Stomach (tissue), 9 donors: ENCODE measurements around the gene PNMA8B. TPM values are rescaled to one million over a fixed set of nuclear protein-coding genes. Genes with fewer than 3 reads are reported as not detected.
A peak's percentile ranks its signal among the peaks of the same experiment; 100 is the strongest.

ENCODE experiments used
- DNase-seq, 2 donors: peaks; one replicate each; pipeline versions ENCODE4 v3.0.0 to v3.0.0-alpha.2; 2013 to 2019
- H3K27ac ChIP-seq, 5 donors: fragments of 200-600 bp in 4 of 5; sonication (generic) in 4 of 5; one replicate each; pipeline ENCODE4 v1.5.1; 2013 to 2019; ENCODE audit warnings: mild to moderate bottlenecking in 1 of 5, moderate library complexity in 1 of 5
- H3K27me3 ChIP-seq, 3 donors: fragments of 200-600 bp; sonication (generic); one replicate each; pipeline ENCODE4 v1.5.1; 2017 to 2019; ENCODE audit warnings: mixed run types in 1 of 3
- H3K36me3 ChIP-seq, 4 donors: fragments of 200-600 bp; sonication (generic); 1 replicate in 3 of 4; 2 replicates in 1 of 4; pipeline ENCODE4 v1.5.1; 2016 to 2019
- H3K4me1 ChIP-seq, 4 donors: fragments of 200-600 bp; sonication (generic); one replicate each; pipeline ENCODE4 v1.5.1; 2016 to 2019
- H3K4me3 ChIP-seq, 4 donors: fragments of 200-600 bp; sonication (generic) in 3 of 4; one replicate each; pipeline ENCODE4 v1.5.1; 2016 to 2019; ENCODE audit warnings: mild to moderate bottlenecking in 1 of 4
- H3K9me3 ChIP-seq, 4 donors: fragments of 200-600 bp; sonication (generic); one replicate each; pipeline ENCODE4 v1.5.1; 2016 to 2019
- EP300 ChIP-seq: sonication (generic); formaldehyde crosslinking; IDR thresholded peaks from one replicate; pipeline ENCODE4 v1.6.1; 2017; ENCODE audit warnings: antibody characterized with exemption
- POLR2A ChIP-seq, 4 donors: fragments of 450-650 bp; IDR thresholded peaks; one replicate each; pipeline ENCODE4 v1.6.1; 2016; ENCODE audit warnings: antibody characterized with exemption in 4 of 4, control low read depth in 2 of 4, mild to moderate bottlenecking in 1 of 4, moderate library complexity in 1 of 4
- POLR2AphosphoS5 ChIP-seq, 3 donors: sonication (generic); formaldehyde crosslinking; IDR thresholded peaks; one replicate each; pipeline ENCODE4 v1.6.1; 2016; ENCODE audit warnings: antibody characterized with exemption in 3 of 3
- WGBS, 5 donors: extraction: QIAGEN DNeasy Blood & Tissue Kit in 3 of 5; methylation state at CpG; one replicate each; pipeline versions ENCODE4 v1.1.5 to v1.1.7; 2013 to 2018; 5-methylcytosine and 5-hydroxymethylcytosine counted together
- intact Hi-C: fragments of 100-400 bp; cut with DNase I; formaldehyde crosslinking; loops from one replicate; pipeline ENCODE4 v1.15.1; 2023; ENCODE audit warnings: low total_unique reads
- polyA plus RNA-seq, 3 donors: library from polyadenylated mRNA; stranded (reverse); fragments of 200-250 nt; gene quantifications; one replicate each; pipeline ENCODE4 v1.2.3, GENCODE V29; 2013
- total RNA-seq, 5 donors: library from RNA; depleted of rRNA; stranded (reverse); fragments of >200 nt; gene quantifications; one replicate each; pipeline versions ENCODE4 v1.1.0 to v1.2.3, GENCODE V29; 2014 to 2016
- TF ChIP-seq, protein P1 (sequence below), 7 experiments: fragments of 450-650 bp in 4 of 7; fragments of 200-600 bp in 3 of 7; sonication (generic) in 3 of 7; IDR thresholded peaks; one replicate each; pipeline ENCODE4 v1.5.1; 2016 to 2019; ENCODE audit warnings: antibody characterized with exemption in 7 of 7, control low read depth in 2 of 7, mild to moderate bottlenecking in 1 of 7
- donor health status: healthy with polysubstance abuse.
- donor health status: Bipolar disorder and iron deficiency.
- donor health status: healthy.

PNMA8B gene
- total and polyA plus RNA-seq, 8 donors, result under 0.01 to 4.1 (median 0.76) TPM; not detected in 1

- DNase-seq, result no peak
- Histone ChIP-seq H3K27ac (no peak overlapping the region), H3K4me1 (peaks cover 0 to 4% (median 0%) of the 10 kb centered on the region in 4 donors), H3K36me3 (no peaks in the 10 kb centered on the region), H3K4me3 (no peak overlapping the region), H3K27me3 (peaks cover 0 to 28% (median 6%) of the 10 kb centered on the region in 3 donors), H3K9me3 (no peaks in the 10 kb centered on the region)
- intact Hi-C loops, result no loop called here
- 66 to 93% (median 70%) methylated on average over 2 of the region's 2 CpGs for WGBS, 5 donors
- TF ChIP-seq POLR2A (IDR thresholded peaks at IDR 0.05), result no peak
- TF ChIP-seq, protein P1, sequence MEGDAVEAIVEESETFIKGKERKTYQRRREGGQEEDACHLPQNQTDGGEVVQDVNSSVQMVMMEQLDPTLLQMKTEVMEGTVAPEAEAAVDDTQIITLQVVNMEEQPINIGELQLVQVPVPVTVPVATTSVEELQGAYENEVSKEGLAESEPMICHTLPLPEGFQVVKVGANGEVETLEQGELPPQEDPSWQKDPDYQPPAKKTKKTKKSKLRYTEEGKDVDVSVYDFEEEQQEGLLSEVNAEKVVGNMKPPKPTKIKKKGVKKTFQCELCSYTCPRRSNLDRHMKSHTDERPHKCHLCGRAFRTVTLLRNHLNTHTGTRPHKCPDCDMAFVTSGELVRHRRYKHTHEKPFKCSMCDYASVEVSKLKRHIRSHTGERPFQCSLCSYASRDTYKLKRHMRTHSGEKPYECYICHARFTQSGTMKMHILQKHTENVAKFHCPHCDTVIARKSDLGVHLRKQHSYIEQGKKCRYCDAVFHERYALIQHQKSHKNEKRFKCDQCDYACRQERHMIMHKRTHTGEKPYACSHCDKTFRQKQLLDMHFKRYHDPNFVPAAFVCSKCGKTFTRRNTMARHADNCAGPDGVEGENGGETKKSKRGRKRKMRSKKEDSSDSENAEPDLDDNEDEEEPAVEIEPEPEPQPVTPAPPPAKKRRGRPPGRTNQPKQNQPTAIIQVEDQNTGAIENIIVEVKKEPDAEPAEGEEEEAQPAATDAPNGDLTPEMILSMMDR (IDR thresholded peaks at IDR 0.05), result no peak
- TF ChIP-seq POLR2AphosphoS5 (IDR thresholded peaks at IDR 0.05), result no peak
- no peak for TF ChIP-seq EP300
These were observed 35.6 kb downstream of the PNMA8B start for GRCh38 chr19:46460055-46460454.

DNA sequence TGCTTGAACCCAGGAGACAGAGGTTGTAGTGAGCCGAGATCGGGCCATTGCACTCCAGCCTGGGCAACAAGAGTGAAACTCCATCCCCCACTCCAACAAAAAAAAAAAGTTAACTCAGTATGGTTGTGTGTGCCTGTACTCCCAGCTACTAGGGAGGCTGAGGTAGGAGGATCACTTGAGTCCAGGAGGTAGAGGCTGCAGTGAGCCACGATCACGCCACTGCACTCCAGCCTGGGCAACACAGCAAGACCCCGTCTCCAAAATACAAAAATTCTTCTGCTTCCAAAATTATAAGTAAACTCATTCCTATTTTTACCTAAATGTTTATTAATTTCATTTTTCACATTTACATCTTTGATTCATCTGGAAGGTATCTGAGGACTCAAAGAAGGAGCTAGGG is 38.7 kb downstream of the PNMA8B start:
- 86 to 94% (median 91%) methylated on average over 5 of the region's 5 CpGs for WGBS, 5 donors
- intact Hi-C loops, result no loop called here
- H3K4me1 ChIP-seq, result peaks cover 0 to 4% (median 0%) of the 10 kb centered on the region in 4 donors
- DNase-seq, result no peak
- H3K27me3 ChIP-seq, result peaks cover 0 to 28% (median 6%) of the 10 kb centered on the region in 3 donors
- TF ChIP-seq POLR2A (IDR thresholded peaks at IDR 0.05) (no peak), EP300 (no peak), POLR2AphosphoS5 (IDR thresholded peaks at IDR 0.05) (no peak)
- TF ChIP-seq, protein P1 (IDR thresholded peaks at IDR 0.05), result no peak
- H3K27ac ChIP-seq, result no peak overlapping the region
- no peaks in the 10 kb centered on the region for H3K9me3 ChIP-seq
- H3K36me3 ChIP-seq, result no peaks in the 10 kb centered on the region
- H3K4me3 ChIP-seq, result no peak overlapping the region

- intact Hi-C loops, result no loop called here
- H3K4me3 ChIP-seq, result no peak overlapping the region
- peaks cover 0 to 4% (median 0%) of the 10 kb centered on the region in 4 donors for H3K4me1 ChIP-seq
- H3K9me3 ChIP-seq, result no peaks in the 10 kb centered on the region
- no peaks in the 10 kb centered on the region for H3K36me3 ChIP-seq
- 28 to 62% (median 53%) methylated on average over 3 of the region's 3 CpGs for WGBS, 5 donors
- H3K27me3 ChIP-seq, result peaks cover 0 to 11% (median 6%) of the 10 kb centered on the region in 3 donors
- DNase-seq, result no peak
- H3K27ac ChIP-seq, result no peak overlapping the region
- no peak for TF ChIP-seq EP300
- no peak for TF ChIP-seq POLR2AphosphoS5 (IDR thresholded peaks at IDR 0.05)
- TF ChIP-seq, protein P1 (IDR thresholded peaks at IDR 0.05), result no peak
- TF ChIP-seq POLR2A (IDR thresholded peaks at IDR 0.05), result no peak
These were observed 41.4 kb downstream of the PNMA8B start for GRCh38 chr19:46454244-46454643.

DNA sequence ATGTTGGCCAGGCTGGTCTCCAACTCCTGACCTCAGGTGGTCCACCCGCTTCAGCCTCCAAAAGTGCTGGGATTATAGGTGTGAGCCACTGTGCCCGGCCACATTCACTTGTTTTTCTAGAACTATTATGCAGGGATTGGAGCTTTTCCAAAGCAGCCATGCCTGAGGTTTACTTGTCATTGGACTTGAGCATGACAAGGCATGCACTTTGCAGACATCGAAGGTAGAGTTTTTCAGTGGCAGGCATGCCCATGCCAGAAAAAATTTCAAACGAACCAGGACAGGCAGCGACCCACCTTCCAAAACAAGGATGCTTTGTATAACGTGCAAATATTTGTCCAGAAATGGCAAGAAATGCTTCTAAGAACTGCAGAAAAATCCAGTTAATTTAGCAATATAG is 42.0 kb downstream of the PNMA8B start:
- TF ChIP-seq POLR2A (IDR thresholded peaks at IDR 0.05) (no peak), POLR2AphosphoS5 (IDR thresholded peaks at IDR 0.05) (no peak), EP300 (no peak)
- TF ChIP-seq, protein P1 (IDR thresholded peaks at IDR 0.05), result no peak
- WGBS, 5 donors, result 48 to 66% (median 57%) methylated on average over 6 of the region's 6 CpGs
- intact Hi-C loops, result no loop called here
- H3K4me3 ChIP-seq, result no peak overlapping the region
- H3K9me3 ChIP-seq, result no peaks in the 10 kb centered on the region
- H3K4me1 ChIP-seq, result peaks cover 0 to 4% (median 0%) of the 10 kb centered on the region in 4 donors
- H3K27me3 ChIP-seq, result peaks cover 0 to 11% (median 6%) of the 10 kb centered on the region in 3 donors
- H3K36me3 ChIP-seq, result no peaks in the 10 kb centered on the region
- peak in 1 of 2 donors; percentile 24 for DNase-seq
- no peak overlapping the region for H3K27ac ChIP-seq
